Neural progenitor cell (in vitro differentiated cells): ENCODE data around the gene NKAIN2. TPM values are rescaled to one million over a fixed set of nuclear protein-coding genes. Genes with fewer than 3 reads are reported as not detected.

Experiments
- DNase-seq: peaks from one replicate; pipeline ENCODE4 v3.0.0-alpha.2; 2016; ENCODE audit warnings: low spot score
- H2AFZ ChIP-seq: fragments of 200-600 bp; sonication (generic); replicated peaks from 2 replicates; pipeline ENCODE4 v1.6.1; 2016; ENCODE audit warnings: antibody characterized with exemption
- H3F3A ChIP-seq: fragments of 200-600 bp; sonication (generic); 2 replicates; pipeline ENCODE4 v1.6.1; 2016; ENCODE audit warnings: antibody characterized with exemption, low read depth
- H3K27ac ChIP-seq: fragments of 200-600 bp; sonication (generic); 2 replicates; pipeline ENCODE4 v1.5.1; 2016; ENCODE audit warnings: mild to moderate bottlenecking
- H3K27me3 ChIP-seq: fragments of 200-600 bp; sonication (generic); 2 replicates; pipeline ENCODE4 v1.6.1; 2016; ENCODE audit warnings: mild to moderate bottlenecking, moderate library complexity
- H3K36me3 ChIP-seq: fragments of 200-600 bp; sonication (generic); 2 replicates; pipeline ENCODE4 v1.5.1; 2016
- H3K4me1 ChIP-seq: fragments of 200-600 bp; sonication (generic); 2 replicates; pipeline ENCODE4 v1.6.1; 2016; ENCODE audit warnings: mixed run types
- H3K4me2 ChIP-seq: fragments of 200-600 bp; sonication (generic); 2 replicates; pipeline ENCODE4 v1.6.1; 2016
- H3K4me3 ChIP-seq: fragments of 200-600 bp; sonication (generic); 2 replicates; pipeline ENCODE4 v1.5.1; 2016
- H3K79me2 ChIP-seq: fragments of 200-600 bp; sonication (generic); 2 replicates; pipeline ENCODE4 v1.6.1; 2016; ENCODE audit warnings: low read depth
- H3K9ac ChIP-seq: fragments of 200-600 bp; sonication (generic); 2 replicates; pipeline ENCODE4 v1.6.1; 2016
- H3K9me3 ChIP-seq: fragments of 200-600 bp; sonication (generic); 2 replicates; pipeline ENCODE4 v1.5.1; 2016; ENCODE audit warnings: low read depth
- H4K20me1 ChIP-seq: fragments of 200-600 bp; sonication (generic); 2 replicates; pipeline ENCODE4 v1.6.1; 2016; ENCODE audit warnings: low read depth
- H3K27ac Mint-ChIP-seq: 3 replicates; pipeline ENCODE4 v1.8.0; 2021; ENCODE audit warnings: mixed read lengths
- H3K27me3 Mint-ChIP-seq: 2 replicates; pipeline ENCODE4 v1.8.0; 2022; ENCODE audit warnings: low read depth, mild to moderate bottlenecking, inconsistent platforms, moderate library complexity, mixed read lengths; ENCODE audit not compliant: insufficient read depth
- H3K36me3 Mint-ChIP-seq: 3 replicates; pipeline ENCODE4 v1.8.0; 2021; ENCODE audit warnings: mixed read lengths
- H3K4me1 Mint-ChIP-seq: 3 replicates; pipeline ENCODE4 v1.8.0; 2021; ENCODE audit warnings: mixed read lengths
- H3K4me3 Mint-ChIP-seq: 3 replicates; pipeline ENCODE4 v1.8.0; 2021; ENCODE audit warnings: mild to moderate bottlenecking, moderate library complexity, mixed read lengths
- H3K9me3 Mint-ChIP-seq: 3 replicates; pipeline ENCODE4 v1.8.0; 2020; ENCODE audit warnings: mixed read lengths
- EZH2 ChIP-seq: fragments of 200-600 bp; sonication (generic); IDR thresholded peaks from 2 replicates; pipeline ENCODE4 v1.6.1; 2017; ENCODE audit warnings: antibody characterized with exemption, mild to moderate bottlenecking, moderate library complexity
- EZH2phosphoT487 ChIP-seq: fragments of 200-600 bp; sonication (generic); IDR thresholded peaks from 2 replicates; pipeline ENCODE4 v1.6.1; 2017; ENCODE audit warnings: antibody characterized with exemption
- total RNA-seq: library from RNA; depleted of rRNA; stranded (reverse); fragments of >200 nt; gene quantifications from 2 replicates; pipeline ENCODE4 v1.2.3, GENCODE V29; 2015; ENCODE audit warnings: low replicate concordance
- TF ChIP-seq, protein P1 (sequence below): fragments of 200-600 bp; sonication (generic); IDR thresholded peaks from 2 replicates; pipeline ENCODE4 v1.5.1; 2017; ENCODE audit warnings: antibody characterized with exemption, mild to moderate bottlenecking

Gene NKAIN2
- total RNA-seq, 1 donor from 2014 or later, result 0.45 TPM

DNA sequence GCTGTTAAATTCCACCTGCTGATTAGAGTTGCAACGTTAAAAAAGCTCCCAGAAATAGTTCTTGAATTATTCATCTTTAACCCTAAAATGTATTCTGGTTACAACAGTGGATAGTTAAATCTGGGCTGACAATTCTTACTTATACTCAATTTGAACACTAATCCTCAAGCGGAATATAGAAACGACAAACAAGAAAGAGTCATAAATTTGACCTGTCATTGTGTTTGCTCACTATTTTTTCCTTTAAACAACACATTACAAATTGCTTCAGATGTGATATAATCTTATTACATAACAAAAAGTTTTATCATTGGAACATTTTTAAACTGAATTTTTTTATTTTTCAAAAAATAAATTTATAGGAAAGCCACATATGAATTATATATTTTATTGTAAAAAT, 1054.1 kb downstream of the NKAIN2 start:
- H3K27ac ChIP-seq, result no peak overlapping the region
- no peaks in the 10 kb centered on the region for H3K36me3 Mint-ChIP-seq
- H3K4me2 ChIP-seq, result no peak overlapping the region
- H3K4me1 ChIP-seq, result no peaks in the 10 kb centered on the region
- no peaks in the 10 kb centered on the region for H3K79me2 ChIP-seq
- no peaks in the 10 kb centered on the region for H3K27me3 Mint-ChIP-seq
- H2AFZ ChIP-seq, result no peak overlapping the region
- H3K9ac ChIP-seq, result no peak overlapping the region
- H3K9me3 Mint-ChIP-seq, result peaks cover under 1% of the 10 kb centered on the region
- H3K4me3 Mint-ChIP-seq, result no peak overlapping the region
- no peaks in the 10 kb centered on the region for H3K4me1 Mint-ChIP-seq
- H3K36me3 ChIP-seq, result no peaks in the 10 kb centered on the region
- TF ChIP-seq, protein P1, sequence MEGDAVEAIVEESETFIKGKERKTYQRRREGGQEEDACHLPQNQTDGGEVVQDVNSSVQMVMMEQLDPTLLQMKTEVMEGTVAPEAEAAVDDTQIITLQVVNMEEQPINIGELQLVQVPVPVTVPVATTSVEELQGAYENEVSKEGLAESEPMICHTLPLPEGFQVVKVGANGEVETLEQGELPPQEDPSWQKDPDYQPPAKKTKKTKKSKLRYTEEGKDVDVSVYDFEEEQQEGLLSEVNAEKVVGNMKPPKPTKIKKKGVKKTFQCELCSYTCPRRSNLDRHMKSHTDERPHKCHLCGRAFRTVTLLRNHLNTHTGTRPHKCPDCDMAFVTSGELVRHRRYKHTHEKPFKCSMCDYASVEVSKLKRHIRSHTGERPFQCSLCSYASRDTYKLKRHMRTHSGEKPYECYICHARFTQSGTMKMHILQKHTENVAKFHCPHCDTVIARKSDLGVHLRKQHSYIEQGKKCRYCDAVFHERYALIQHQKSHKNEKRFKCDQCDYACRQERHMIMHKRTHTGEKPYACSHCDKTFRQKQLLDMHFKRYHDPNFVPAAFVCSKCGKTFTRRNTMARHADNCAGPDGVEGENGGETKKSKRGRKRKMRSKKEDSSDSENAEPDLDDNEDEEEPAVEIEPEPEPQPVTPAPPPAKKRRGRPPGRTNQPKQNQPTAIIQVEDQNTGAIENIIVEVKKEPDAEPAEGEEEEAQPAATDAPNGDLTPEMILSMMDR, result no peak
- TF ChIP-seq EZH2phosphoT487 (no peak), EZH2 (no peak)
- H3K27me3 ChIP-seq, result no peaks in the 10 kb centered on the region
- no peaks in the 10 kb centered on the region for H3F3A ChIP-seq
- H3K9me3 ChIP-seq, result no peaks in the 10 kb centered on the region
- H4K20me1 ChIP-seq, result no peaks in the 10 kb centered on the region
- no peak overlapping the region for H3K4me3 ChIP-seq
- no peak overlapping the region for H3K27ac Mint-ChIP-seq
- DNase-seq, result no peak

DNA sequence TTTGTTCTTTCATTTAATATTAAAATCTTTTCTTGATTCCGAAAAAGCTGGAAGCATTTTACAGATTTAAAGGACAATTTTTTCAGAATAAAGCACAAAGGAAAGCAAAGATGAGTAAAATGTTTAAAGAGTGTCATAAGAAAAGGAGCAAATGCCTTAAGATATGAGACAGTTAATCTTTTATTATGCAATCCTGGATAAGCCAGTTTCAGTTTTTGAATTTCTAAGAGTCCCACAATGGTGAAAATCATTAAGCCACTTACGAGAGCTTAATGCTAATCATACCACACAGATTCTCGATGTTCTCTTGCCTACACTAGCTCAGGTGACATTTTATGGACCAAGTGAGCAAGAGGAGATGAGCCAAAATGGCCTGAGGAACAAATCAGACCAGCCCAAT, 1054.9 kb downstream of the NKAIN2 start:
- Histone ChIP-seq H3K4me3 (no peak overlapping the region), H3K9me3 (no peaks in the 10 kb centered on the region), H4K20me1 (no peaks in the 10 kb centered on the region), H3F3A (no peaks in the 10 kb centered on the region), H3K36me3 (no peaks in the 10 kb centered on the region), H3K4me1 (no peaks in the 10 kb centered on the region), H3K9ac (no peak overlapping the region), H3K4me2 (no peak overlapping the region), H3K27me3 (no peaks in the 10 kb centered on the region), H2AFZ (peak overlapping the region; percentile 26), H3K79me2 (no peaks in the 10 kb centered on the region), H3K27ac (no peak overlapping the region)
- H3K4me1 Mint-ChIP-seq, result no peaks in the 10 kb centered on the region
- no peak overlapping the region for H3K27ac Mint-ChIP-seq
- no peaks in the 10 kb centered on the region for H3K27me3 Mint-ChIP-seq
- H3K36me3 Mint-ChIP-seq, result no peaks in the 10 kb centered on the region
- peaks cover 3% of the 10 kb centered on the region for H3K9me3 Mint-ChIP-seq
- TF ChIP-seq, protein P1, result no peak
- TF ChIP-seq EZH2phosphoT487 (no peak), EZH2 (no peak)
- DNase-seq, result no peak
- H3K4me3 Mint-ChIP-seq, result no peak overlapping the region

DNA sequence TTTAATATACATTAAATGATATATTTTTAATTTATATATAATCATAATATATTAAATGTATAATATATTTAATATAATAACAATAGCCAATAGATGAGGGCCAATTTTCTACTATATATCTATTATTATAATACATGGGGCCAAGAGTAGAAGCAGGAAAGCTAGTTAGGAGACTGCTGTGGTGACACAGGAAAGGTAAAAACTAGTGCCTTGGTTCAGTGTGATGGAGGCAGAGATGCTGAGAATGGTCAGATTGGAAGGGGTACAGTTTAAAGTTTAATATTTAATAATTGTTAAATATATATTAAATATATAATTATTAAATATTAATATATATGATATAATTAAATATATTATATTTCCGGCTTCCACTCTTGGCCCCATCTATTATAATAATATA, 1055.7 kb downstream of the NKAIN2 start:
- H3K9ac ChIP-seq, result no peak overlapping the region
- no peaks in the 10 kb centered on the region for H3K27me3 ChIP-seq
- H3K4me1 ChIP-seq, result no peaks in the 10 kb centered on the region
- no peak overlapping the region for H2AFZ ChIP-seq
- Mint-ChIP-seq H3K27me3 (no peaks in the 10 kb centered on the region), H3K36me3 (no peaks in the 10 kb centered on the region), H3K27ac (no peak overlapping the region), H3K9me3 (peaks cover 3% of the 10 kb centered on the region), H3K4me3 (no peak overlapping the region), H3K4me1 (no peaks in the 10 kb centered on the region)
- TF ChIP-seq, protein P1, result no peak
- no peak for TF ChIP-seq EZH2phosphoT487
- TF ChIP-seq EZH2, result no peak
- no peak for DNase-seq
- H3K36me3 ChIP-seq, result no peaks in the 10 kb centered on the region
- H3F3A ChIP-seq, result no peaks in the 10 kb centered on the region
- no peaks in the 10 kb centered on the region for H4K20me1 ChIP-seq
- no peak overlapping the region for H3K4me3 ChIP-seq
- no peaks in the 10 kb centered on the region for H3K79me2 ChIP-seq
- H3K27ac ChIP-seq, result no peak overlapping the region
- H3K9me3 ChIP-seq, result no peaks in the 10 kb centered on the region
- no peak overlapping the region for H3K4me2 ChIP-seq

DNA sequence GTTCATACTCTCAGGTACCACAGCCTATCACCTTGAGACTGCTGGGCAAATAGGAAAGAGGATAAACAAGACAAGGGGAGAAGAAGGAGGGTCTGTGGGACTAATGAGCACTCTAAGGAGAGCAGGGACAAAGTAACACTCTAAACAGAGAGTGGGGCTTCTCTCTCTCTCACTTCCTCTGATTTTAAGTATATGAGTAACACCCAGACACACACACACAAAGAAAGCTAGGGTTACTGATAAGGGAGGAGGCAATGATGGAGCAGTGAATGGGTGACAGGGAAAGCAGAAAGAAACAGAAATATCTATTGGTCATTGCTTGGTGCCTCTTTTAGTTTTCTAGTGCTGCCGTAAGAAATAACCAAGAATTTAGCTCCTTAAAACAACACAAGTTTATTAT, 1062.4 kb downstream of the NKAIN2 start:
- H3K27ac Mint-ChIP-seq, result no peak overlapping the region
- Histone ChIP-seq H3K4me2 (no peak overlapping the region), H3K4me1 (no peaks in the 10 kb centered on the region), H3K27ac (no peak overlapping the region), H3K79me2 (no peaks in the 10 kb centered on the region), H3K27me3 (no peaks in the 10 kb centered on the region), H3K36me3 (no peaks in the 10 kb centered on the region), H2AFZ (no peak overlapping the region), H3K9ac (no peak overlapping the region), H4K20me1 (no peaks in the 10 kb centered on the region), H3K4me3 (no peak overlapping the region), H3K9me3 (no peaks in the 10 kb centered on the region), H3F3A (no peaks in the 10 kb centered on the region)
- peaks cover 17% of the 10 kb centered on the region for H3K4me1 Mint-ChIP-seq
- no peak for DNase-seq
- peaks cover 3% of the 10 kb centered on the region for H3K9me3 Mint-ChIP-seq
- no peaks in the 10 kb centered on the region for H3K27me3 Mint-ChIP-seq
- TF ChIP-seq EZH2 (no peak), EZH2phosphoT487 (no peak)
- TF ChIP-seq, protein P1, result no peak
- no peaks in the 10 kb centered on the region for H3K36me3 Mint-ChIP-seq
- H3K4me3 Mint-ChIP-seq, result no peak overlapping the region
